Measurements from ENCODE around the gene ATP6V0D1. TPM values are rescaled to one million over a fixed set of nuclear protein-coding genes. Genes with fewer than 3 reads are reported as not detected.
A peak's percentile ranks its signal among the peaks of the same experiment; 100 is the strongest.

The ATP6V0D1 gene
- total RNA-seq, 1 experiment from 2014 or later: 80.5 TPM

DNA sequence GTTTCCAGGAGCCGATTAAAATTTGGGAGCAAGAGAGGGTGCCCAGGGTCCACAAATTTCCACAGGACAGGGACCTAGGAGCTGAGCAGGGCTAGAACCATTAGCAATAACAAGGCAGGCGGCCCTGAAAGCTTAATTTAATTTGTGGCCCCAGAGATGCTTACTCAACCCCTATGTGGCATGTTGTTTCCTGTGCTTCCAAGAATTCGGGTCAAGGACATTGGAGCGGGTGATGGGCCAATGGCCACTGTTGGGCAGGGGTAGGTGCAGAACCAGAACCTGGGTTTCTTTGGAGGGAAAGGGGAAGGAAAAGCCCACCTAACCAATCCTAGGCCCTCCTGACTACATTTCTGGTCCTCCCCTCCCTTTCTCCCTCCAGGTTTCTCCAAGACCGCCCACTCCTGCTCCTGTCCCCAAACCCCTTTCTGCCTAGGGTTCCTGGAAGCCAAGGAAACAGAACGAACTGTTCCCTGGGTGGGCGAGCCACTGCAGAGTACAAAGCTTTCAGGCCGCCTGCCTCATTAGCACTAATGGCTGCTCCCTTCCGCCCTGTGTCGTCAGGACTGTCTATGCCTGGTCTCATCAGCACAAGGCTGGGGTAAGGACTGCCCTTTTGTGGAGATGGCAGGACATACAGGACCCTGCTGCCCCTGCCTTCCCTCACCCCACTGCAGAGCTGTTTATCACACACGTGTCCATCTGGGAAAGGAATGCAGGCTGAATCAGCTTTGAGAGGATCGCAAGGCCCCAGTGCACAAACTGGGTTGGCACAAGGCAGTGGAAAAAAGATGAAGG lies 3.0 kb upstream of the ATP6V0D1 start:
- no peaks in the 10 kb centered on the region for H3K9me3 ChIP-seq (replicated peaks)
- no peak overlapping the region for H3K4me3 ChIP-seq
- H3K27ac ChIP-seq: no peak overlapping the region
- H3K4me1 ChIP-seq (replicated peaks): peaks cover 13% of the 10 kb centered on the region
- DNase-seq (ENCODE audit: low read depth in 1 of 2, low spot score in 2 of 2): no peak
- H3K27me3 ChIP-seq (replicated peaks): no peaks in the 10 kb centered on the region
- no peaks in the 10 kb centered on the region for H3K36me3 ChIP-seq

DNA sequence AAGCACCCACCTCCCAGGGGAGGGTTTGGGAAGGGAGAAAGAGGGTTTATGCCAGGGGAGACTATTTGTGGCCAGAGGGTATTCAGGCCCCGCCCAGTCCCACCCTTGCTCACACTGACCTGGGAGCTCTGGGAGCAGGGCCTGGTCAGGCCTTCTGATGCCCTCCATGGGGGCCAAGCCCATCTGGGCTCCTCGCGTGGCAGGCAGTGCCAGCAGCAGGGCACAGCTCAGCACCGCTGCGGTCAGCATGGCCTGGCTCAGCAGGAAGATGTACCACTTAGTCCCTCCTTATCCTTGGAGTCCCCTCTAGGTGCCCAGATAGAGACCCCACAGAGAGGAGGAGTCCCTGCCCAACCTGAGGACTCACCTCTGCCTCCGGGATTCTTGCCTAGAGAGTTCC lies 2.2 kb upstream of the ATP6V0D1 start, which contains the start of gene AGRP:
TSS of gene AGRP (minus strand) at position 398 of the 400 bp plus-strand sequence. CDS start at position 249, 149 bp downstream.
- H3K4me1 ChIP-seq (replicated peaks): peaks cover 13% of the 10 kb centered on the region
- peaks cover under 1% of the 10 kb centered on the region for H3K36me3 ChIP-seq
- H3K9me3 ChIP-seq (replicated peaks): no peaks in the 10 kb centered on the region
- no peak for DNase-seq (ENCODE audit: low read depth in 1 of 2, low spot score in 2 of 2)
- no peak within 1 kb of the TSS for H3K27ac ChIP-seq
- H3K4me3 ChIP-seq: no peak within 1 kb of the TSS
- no peaks in the 10 kb centered on the region for H3K27me3 ChIP-seq (replicated peaks)

DNA sequence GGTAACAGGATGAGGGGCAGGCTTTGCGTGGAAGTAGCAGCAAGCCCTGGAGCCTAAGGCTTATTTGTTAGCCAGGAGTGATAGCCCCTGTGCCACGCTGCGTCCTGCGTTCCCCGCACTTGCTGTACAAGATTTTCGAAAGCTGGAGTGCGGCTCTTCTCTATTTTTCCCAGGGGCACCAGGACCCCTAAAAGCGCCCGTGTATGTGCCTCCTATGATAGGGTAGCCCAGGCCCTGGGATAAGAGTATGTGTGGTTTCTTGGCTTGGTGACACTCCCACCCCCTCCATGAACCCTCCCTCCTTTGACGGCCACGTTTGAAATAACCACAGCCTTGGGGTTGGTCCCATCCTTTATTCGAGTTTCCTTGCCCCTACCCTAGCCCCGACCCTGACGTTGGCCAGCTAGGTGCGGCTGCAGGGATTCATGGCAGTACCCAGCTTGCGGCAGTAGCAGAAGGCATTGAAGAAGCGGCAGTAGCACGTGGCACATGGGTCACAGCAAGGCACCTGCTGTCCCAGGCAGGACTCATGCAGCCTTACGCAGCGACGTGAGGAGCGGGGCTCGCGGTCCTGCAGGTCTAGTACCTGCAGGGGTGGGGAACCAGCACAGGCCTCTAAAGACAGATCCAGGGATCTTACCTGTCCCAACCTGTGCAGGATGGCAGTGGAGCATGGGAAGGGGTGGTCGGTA lies 1.4 kb upstream of the ATP6V0D1 start:
- H3K9me3 ChIP-seq (replicated peaks): no peaks in the 10 kb centered on the region
- H3K36me3 ChIP-seq: peaks cover 3% of the 10 kb centered on the region
- H3K27ac ChIP-seq: no peak overlapping the region
- peaks cover 13% of the 10 kb centered on the region for H3K4me1 ChIP-seq (replicated peaks)
- no peak overlapping the region for H3K4me3 ChIP-seq
- DNase-seq (ENCODE audit: low read depth in 1 of 2, low spot score in 2 of 2): no peak
- no peaks in the 10 kb centered on the region for H3K27me3 ChIP-seq (replicated peaks)

DNA sequence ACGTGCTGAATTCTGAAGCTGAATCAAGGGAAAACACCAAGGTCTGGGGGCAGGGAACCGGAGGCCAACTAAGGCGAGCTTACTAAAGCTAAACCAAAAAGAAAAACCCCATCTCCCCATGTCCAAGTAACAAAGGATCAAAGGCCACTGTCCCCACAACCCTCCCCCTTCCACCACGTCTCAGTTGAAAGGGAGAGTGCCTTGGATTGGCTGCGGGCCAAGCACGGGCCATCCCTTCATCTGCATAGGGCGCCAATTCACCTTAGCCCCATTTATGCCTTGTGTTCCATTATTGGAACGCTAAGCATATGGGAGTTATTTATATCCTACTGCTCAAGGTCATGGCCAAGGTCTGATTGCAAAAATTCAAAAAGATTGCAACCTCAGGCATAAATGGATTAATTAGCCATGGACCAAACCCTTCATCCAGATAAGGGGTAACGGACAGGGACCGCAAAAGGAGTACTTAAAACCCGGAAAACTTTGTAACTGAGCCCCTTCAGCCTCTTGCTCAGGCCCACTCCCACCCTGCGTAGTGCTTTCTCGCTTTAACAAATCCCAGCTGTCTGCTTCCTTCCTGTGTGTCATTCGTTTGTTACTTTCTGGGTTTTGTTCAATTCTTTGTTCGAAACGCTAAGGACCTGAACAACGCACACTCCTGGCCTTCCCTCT lies 740 bp upstream of the ATP6V0D1 start:
- Histone ChIP-seq H3K36me3 (peaks cover 3% of the 10 kb centered on the region), H3K27me3 (replicated peaks) (no peaks in the 10 kb centered on the region), H3K4me3 (peak overlapping the region; percentile 79), H3K4me1 (replicated peaks) (peaks cover 13% of the 10 kb centered on the region), H3K9me3 (replicated peaks) (no peaks in the 10 kb centered on the region), H3K27ac (no peak overlapping the region)
- DNase-seq (ENCODE audit: low read depth in 1 of 2, low spot score in 2 of 2): no peak

DNA sequence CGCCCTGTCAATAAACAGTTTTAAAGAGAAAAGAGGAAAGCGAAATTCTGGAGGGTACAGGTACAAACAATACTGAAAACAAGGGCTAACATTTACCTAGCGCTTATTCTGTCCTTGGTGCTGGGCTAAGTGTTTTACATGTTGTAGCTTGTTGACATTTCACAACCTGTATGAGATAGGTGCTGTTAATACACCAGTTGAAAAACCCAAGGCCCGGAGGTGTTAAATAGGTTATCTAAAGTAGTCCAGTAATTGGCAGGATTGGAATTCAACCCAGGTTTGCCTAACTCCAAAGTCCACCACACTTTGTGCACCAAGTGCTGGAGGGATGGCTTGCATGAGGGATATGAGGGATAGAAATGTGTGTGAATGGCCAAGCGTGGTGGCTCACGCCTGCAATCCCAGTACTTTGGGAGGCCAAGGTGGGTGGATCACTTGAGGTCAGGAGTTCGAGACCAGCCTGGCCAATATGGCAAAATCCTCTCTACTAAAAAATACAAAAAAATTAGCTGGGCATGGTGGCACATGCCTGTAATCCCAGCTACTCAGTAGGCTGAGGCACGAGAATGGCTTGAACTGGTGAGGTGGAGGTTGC lies 2.9 kb downstream of the ATP6V0D1 start:
- no peak for DNase-seq (ENCODE audit: low read depth in 1 of 2, low spot score in 2 of 2)
- no peaks in the 10 kb centered on the region for H3K9me3 ChIP-seq (replicated peaks)
- H3K4me1 ChIP-seq (replicated peaks): peaks cover 13% of the 10 kb centered on the region
- no peak overlapping the region for H3K27ac ChIP-seq
- H3K27me3 ChIP-seq (replicated peaks): no peaks in the 10 kb centered on the region
- peaks cover 12% of the 10 kb centered on the region for H3K36me3 ChIP-seq
- H3K4me3 ChIP-seq: no peak overlapping the region

DNA sequence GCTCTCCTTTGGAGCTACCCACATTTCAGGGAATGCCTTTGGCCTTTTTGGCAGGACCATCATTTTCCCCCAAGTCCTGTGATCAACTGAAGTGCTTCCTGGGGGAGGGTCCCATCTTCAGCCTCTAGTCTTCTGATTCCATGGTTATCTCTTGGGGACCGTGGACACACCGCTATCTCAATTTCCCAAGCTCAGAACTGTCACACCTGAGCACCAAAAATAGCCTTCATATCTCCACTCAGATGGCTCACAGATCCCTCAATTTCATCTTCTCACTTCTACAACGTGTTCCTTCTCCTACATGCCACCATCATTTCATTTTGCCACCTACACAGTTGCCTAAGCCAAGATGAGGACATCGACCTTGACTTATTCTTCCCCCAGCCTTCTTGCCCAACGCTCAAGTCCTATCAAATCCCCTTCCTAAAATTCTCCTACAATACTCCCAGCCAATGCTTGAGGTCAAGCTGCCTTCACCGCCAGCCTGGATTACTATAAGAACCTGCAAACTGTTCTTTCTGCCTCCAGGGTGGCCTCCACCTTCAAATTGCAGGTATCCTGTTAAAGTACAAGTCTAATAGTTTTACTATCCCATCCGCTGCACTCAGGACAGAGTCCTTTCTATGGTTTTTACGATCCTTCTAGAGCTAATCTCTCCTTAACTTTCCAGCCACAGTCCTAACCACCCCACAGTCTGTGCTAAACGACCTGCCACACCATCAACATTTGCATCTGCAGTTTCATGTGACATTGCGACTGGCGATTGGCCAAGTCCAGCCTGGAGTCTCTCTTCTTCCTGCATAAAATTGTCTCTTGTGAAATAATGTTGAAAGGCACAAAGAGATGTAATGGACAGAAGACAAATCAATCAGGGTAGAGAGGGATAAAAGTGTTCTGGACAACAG lies 6.2 kb downstream of the ATP6V0D1 start:
- no peaks in the 10 kb centered on the region for H3K9me3 ChIP-seq (replicated peaks)

DNA sequence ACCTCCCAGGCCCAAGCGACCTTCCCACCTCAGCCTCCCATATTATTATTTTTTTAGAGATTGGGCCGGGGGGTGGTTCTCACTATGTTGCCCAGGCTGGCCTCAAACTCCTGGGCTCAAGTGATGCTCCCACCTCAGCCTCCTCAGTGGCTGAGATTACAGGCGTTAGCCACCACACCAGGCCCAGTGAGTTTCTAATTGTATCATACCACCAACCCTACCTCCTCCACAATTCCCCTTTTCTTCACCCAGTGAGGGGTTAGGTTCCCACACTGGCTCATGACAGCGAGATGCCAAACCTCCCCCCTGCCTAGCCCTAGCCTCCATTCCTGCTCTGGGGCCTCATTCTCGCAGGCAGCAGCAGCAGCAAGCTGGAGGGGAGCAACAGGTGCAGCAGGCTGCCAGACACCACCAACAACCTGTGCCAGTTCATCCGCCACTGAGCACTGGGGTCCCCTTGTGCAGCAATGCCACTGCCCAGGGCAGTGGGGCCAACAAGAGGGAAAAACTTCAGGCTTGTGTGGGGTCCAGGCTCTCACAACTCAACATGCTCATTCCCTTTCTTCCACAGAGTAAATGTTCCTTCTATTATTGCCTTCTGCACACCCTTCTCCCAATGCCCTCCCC lies 9.1 kb downstream of the ATP6V0D1 start:
- peaks cover 12% of the 10 kb centered on the region for H3K36me3 ChIP-seq
- H3K27me3 ChIP-seq (replicated peaks): no peaks in the 10 kb centered on the region
- H3K9me3 ChIP-seq (replicated peaks): no peaks in the 10 kb centered on the region
- no peak for DNase-seq (ENCODE audit: low read depth in 1 of 2, low spot score in 2 of 2)
- peaks cover 9% of the 10 kb centered on the region for H3K4me1 ChIP-seq (replicated peaks)
- H3K4me3 ChIP-seq: no peak overlapping the region
- no peak overlapping the region for H3K27ac ChIP-seq

More for the DNA sequence above, 6.2 kb downstream of the ATP6V0D1 start:
- Histone ChIP-seq H3K4me3 (no peak overlapping the region), H3K27ac (no peak overlapping the region), H3K4me1 (replicated peaks) (peaks cover 4% of the 10 kb centered on the region; the same call in 1 of the 2 replicates), H3K27me3 (replicated peaks) (no peaks in the 10 kb centered on the region), H3K36me3 (peaks cover 14% of the 10 kb centered on the region)
- no peak for DNase-seq (ENCODE audit: low read depth in 1 of 2, low spot score in 2 of 2)

DNA sequence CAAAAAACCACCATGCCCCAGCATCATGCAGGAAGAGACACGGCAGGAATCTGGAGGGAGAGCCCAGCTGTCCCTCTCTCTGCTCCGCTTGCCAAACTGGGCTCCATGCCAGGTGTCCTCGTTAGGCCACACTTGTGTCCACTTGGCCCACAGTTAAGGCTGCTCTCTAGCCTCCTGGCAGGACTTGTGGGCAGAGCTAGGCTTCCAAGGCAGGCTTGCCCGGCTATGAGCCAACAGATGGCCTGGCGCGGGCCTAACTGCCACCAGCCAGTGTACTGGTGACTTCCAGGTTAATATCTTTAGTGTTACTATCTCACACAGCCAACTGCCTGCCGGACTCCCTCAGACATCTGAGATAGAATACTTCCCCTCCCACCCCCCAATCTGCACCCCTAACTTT lies 10.6 kb downstream of the ATP6V0D1 start:
- Histone ChIP-seq H3K9me3 (replicated peaks) (no peaks in the 10 kb centered on the region), H3K27ac (no peak overlapping the region), H3K4me1 (replicated peaks) (peaks cover 25% of the 10 kb centered on the region)

DNA sequence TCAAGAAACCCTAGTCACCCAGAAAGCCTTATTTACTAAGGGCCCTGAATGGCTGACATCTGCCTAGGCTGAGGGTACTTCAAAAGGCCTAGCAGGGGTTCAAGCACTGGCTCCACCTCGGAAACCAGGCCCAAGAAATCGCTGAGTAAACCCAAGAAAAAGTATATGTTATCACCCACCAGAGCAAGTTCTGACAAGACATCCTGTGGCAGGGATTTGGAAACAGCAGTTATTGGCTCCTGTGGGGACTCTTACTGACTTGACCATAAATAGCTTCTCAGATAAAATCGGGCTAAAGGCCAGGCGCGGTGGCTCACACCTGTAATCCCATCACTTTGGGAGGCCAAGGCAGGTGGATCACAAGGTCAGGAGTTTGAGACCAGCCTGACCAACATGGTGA lies 12.2 kb downstream of the ATP6V0D1 start:
- Histone ChIP-seq H3K27me3 (replicated peaks) (no peaks in the 10 kb centered on the region), H3K27ac (no peak overlapping the region), H3K4me3 (no peak overlapping the region), H3K9me3 (replicated peaks) (no peaks in the 10 kb centered on the region), H3K36me3 (0 out of 2 replicates have a peak, but pooled peaks cover 3% of the 10 kb centered on the region), H3K4me1 (replicated peaks) (peaks cover 27% of the 10 kb centered on the region)
- DNase-seq (ENCODE audit: low read depth in 1 of 2, low spot score in 2 of 2): no peak

More for the DNA sequence above, 10.6 kb downstream of the ATP6V0D1 start:
- Histone ChIP-seq H3K36me3 (peaks cover 6% of the 10 kb centered on the region), H3K27me3 (replicated peaks) (no peaks in the 10 kb centered on the region), H3K4me3 (no peak overlapping the region)
- no peak for DNase-seq (ENCODE audit: low read depth in 1 of 2, low spot score in 2 of 2)

DNA sequence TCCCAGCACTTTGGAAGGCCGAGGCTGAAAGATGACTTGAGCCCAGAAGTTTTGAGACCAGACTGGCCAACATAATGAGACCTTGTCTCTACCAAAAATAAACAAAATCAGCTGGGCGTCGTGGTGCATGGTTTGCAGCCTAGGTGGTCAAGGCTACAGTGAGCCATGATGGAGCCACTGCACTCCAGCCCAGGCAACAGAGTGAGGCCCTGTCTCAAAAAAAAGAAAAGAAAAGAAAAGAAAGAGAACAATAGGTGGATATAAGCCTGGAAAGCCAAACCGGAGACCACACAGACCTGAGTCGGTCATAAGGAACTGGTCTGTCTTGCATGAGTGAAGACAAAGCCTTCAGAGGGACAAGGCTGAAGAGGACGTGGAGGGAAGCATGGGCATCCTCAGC lies 14.4 kb downstream of the ATP6V0D1 start:
- Histone ChIP-seq H3K27me3 (replicated peaks) (no peaks in the 10 kb centered on the region), H3K4me3 (no peak overlapping the region), H3K9me3 (replicated peaks) (no peaks in the 10 kb centered on the region), H3K4me1 (replicated peaks) (peaks cover 27% of the 10 kb centered on the region), H3K27ac (no peak overlapping the region), H3K36me3 (peaks cover 9% of the 10 kb centered on the region)
- peak; percentile 56 to 75 for DNase-seq (ENCODE audit: low read depth in 1 of 2, low spot score in 2 of 2)

DNA sequence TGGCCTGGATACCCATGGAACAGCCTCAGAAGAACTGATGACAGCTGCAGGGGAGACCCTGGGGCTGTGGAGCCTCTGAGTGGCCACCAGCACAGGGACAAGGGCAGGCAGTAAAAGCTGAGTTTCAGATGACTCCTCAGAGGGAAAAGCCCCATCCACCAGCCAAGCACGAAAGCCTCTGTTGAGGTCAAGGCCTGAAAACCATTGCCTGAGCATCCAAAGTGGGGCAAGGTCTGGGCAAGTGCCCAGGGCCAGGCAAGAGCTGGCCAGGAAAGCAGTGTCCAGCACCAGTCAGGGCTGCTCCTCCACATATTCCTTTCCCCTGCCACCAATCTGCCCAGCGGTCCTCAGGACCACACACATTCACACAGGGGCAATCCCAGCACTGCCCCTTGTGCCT lies 16.4 kb downstream of the ATP6V0D1 start:
- peaks cover 27% of the 10 kb centered on the region for H3K4me1 ChIP-seq (replicated peaks)
- no peaks in the 10 kb centered on the region for H3K9me3 ChIP-seq (replicated peaks)
- H3K36me3 ChIP-seq: peaks cover 17% of the 10 kb centered on the region
- no peak overlapping the region for H3K27ac ChIP-seq
- no peaks in the 10 kb centered on the region for H3K27me3 ChIP-seq (replicated peaks)
- no peak for DNase-seq (ENCODE audit: low read depth in 1 of 2, low spot score in 2 of 2)
- H3K4me3 ChIP-seq: no peak overlapping the region

DNA sequence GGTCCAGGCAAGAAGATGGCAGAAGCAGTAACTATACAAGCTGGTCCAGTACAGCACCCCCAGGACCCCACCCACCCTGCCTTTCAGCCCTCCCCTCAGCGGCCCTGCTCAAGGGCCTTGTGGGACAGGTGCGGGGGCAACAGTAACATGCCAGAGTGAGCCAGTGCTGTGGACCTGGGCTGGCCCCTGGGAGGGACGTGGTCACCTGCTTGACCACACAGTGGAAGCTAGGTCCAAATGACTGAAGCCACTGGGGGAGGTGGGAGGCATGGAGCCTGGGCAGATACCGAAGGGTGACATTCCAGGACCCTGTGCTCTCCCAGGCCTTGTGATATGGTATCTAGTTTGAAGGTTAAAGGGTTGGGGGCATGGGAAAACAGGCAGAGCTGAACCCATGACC lies 17.3 kb downstream of the ATP6V0D1 start:
- no peak for DNase-seq (ENCODE audit: low read depth in 1 of 2, low spot score in 2 of 2)
- no peak overlapping the region for H3K4me3 ChIP-seq
- peaks cover 27% of the 10 kb centered on the region for H3K4me1 ChIP-seq (replicated peaks)
- no peaks in the 10 kb centered on the region for H3K9me3 ChIP-seq (replicated peaks)
- H3K36me3 ChIP-seq: peaks cover 17% of the 10 kb centered on the region
- H3K27ac ChIP-seq: no peak overlapping the region
- H3K27me3 ChIP-seq (replicated peaks): no peaks in the 10 kb centered on the region

Measured in SJSA1 (cell line).